HuH-7 (cell line): Measurements from ENCODE around the gene SCART1.
A peak's percentile ranks its signal among the peaks of the same experiment; 100 is the strongest.
"Not testable (repeated sequence)": the region's sequence is repeated elsewhere in the genome, so short reads cannot be mapped to it uniquely, and the experiment has no call there.

Experiments
- DNase-seq: peaks from one replicate; pipeline ENCODE4 v3.0.0; 2011; ENCODE audit warnings: low spot score

Gene SCART1

GRCh38 chr10:133432789-133433188, 21.0 kb upstream of the SCART1 start:
- DNase-seq: not testable (repeated sequence)

- peak; percentile 83 for DNase-seq
Measured at GRCh38 chr10:133438711-133439273, 15.0 kb upstream of the SCART1 start.

GRCh38 chr10:133439517-133440461, 14.0 kb upstream of the SCART1 start:
- DNase-seq: no peak

- DNase-seq: no peak
Measured at GRCh38 chr10:133440633-133441285, 13.0 kb upstream of the SCART1 start.

GRCh38 chr10:133441356-133441755, 12.4 kb upstream of the SCART1 start:
- not testable (repeated sequence) for DNase-seq

GRCh38 chr10:133441780-133442179, 12.0 kb upstream of the SCART1 start:
- DNase-seq: no peak

GRCh38 chr10:133442191-133442966, 11.4 kb upstream of the SCART1 start:
- no peak for DNase-seq

GRCh38 chr10:133442967-133443924, 10.5 kb upstream of the SCART1 start:
- DNase-seq: no peak

GRCh38 chr10:133444342-133445267, 9.1 kb upstream of the SCART1 start:
- no peak for DNase-seq

GRCh38 chr10:133445268-133445732, 8.4 kb upstream of the SCART1 start:
- no peak for DNase-seq

- DNase-seq: no peak
Measured at GRCh38 chr10:133445751-133446708, 7.7 kb upstream of the SCART1 start.

GRCh38 chr10:133446979-133447378, 6.8 kb upstream of the SCART1 start:
- DNase-seq: no peak

GRCh38 chr10:133448120-133448519, 5.6 kb upstream of the SCART1 start:
- DNase-seq: no peak

GRCh38 chr10:133451346-133451745, 2.4 kb upstream of the SCART1 start:
- no peak for DNase-seq

- DNase-seq: no peak
Measured at GRCh38 chr10:133452453-133452852, 1.3 kb upstream of the SCART1 start.

- DNase-seq: no peak
Measured at GRCh38 chr10:133454204-133454893, 604 bp downstream of the SCART1 start.

- no peak for DNase-seq
Measured at GRCh38 chr10:133455196-133455595, 1.5 kb downstream of the SCART1 start.

- DNase-seq: no peak
Measured at GRCh38 chr10:133455611-133456031, 1.9 kb downstream of the SCART1 start.
